T-cell (primary cell): ENCODE measurements around the gene RSPH10B2. TPM values are rescaled to one million over a fixed set of nuclear protein-coding genes. Genes with fewer than 3 reads are reported as not detected.
"Not testable (repeated sequence)": the region's sequence is repeated elsewhere in the genome, so short reads cannot be mapped to it uniquely, and the experiment has no call there.

Source experiments
- ATAC-seq, 4 experiments: fragments of 200-7000 bp in 3 of 4; fragments of 150-1000 bp in 1 of 4; cut with Tn5 transposase; replicated peaks in 1 of 4; 1 replicate in 3 of 4; 2 replicates in 1 of 4; pipeline ENCODE4 v1.10.0; 2021; ENCODE audit warnings: moderate library complexity in 3 of 4, mild to moderate bottlenecking in 2 of 4, moderate number of reproducible peaks in 1 of 4
- CTCF ChIA-PET, 2 donors: fragments of 300-600 bp; sonication (Branson Sonifier 250); formaldehyde crosslinking; loops; one replicate each; lab custom pipeline; 2022; ENCODE audit warnings: antibody characterized with exemption in 2 of 2; lab: Charles Lee
- POLR2A ChIA-PET, 2 donors: fragments of 300-600 bp; sonication (Branson Sonifier 250); formaldehyde crosslinking; loops; one replicate each; lab custom pipeline; 2022; ENCODE audit warnings: antibody characterized with exemption in 2 of 2; lab: Charles Lee
- DNase-seq, 35 experiments: peaks; one replicate each; pipeline versions ENCODE4 v3.0.0 to v3.0.0-alpha.2; 2013 to 2023
- H3K27ac ChIP-seq: one replicate; pipeline ENCODE4 v1.5.1; 2013; ENCODE audit warnings: low read length
- H3K27me3 ChIP-seq, 2 experiments: replicated peaks in 1 of 2; 1 replicate in 1 of 2; 2 replicates in 1 of 2; pipeline versions ENCODE4 v1.6.1 to v1.7.0; 2013; ENCODE audit warnings: low read length in 1 of 2, mixed read lengths in 1 of 2; ENCODE audit not compliant: control insufficient read depth in 2 of 2, insufficient read depth in 2 of 2; ENCODE audit errors: extremely low read depth in 1 of 2
- H3K36me3 ChIP-seq, 2 donors: 1 replicate in 1 of 2; 2 replicates in 1 of 2; pipeline versions ENCODE4 v1.6.1 to v1.7.0; 2013; ENCODE audit warnings: low read length in 1 of 2; ENCODE audit not compliant: control insufficient read depth in 2 of 2, insufficient read depth in 1 of 2; ENCODE audit errors: extremely low read depth in 1 of 2
- H3K4me1 ChIP-seq, 2 experiments: 1 replicate in 1 of 2; 2 replicates in 1 of 2; pipeline versions ENCODE4 v1.6.1 to v1.7.0; 2013; ENCODE audit warnings: low read length in 2 of 2, mixed read lengths in 1 of 2; ENCODE audit not compliant: insufficient read depth in 2 of 2, control insufficient read depth in 1 of 2; ENCODE audit errors: extremely low read depth in 1 of 2
- H3K4me3 ChIP-seq, 2 donors: 1 replicate in 1 of 2; 2 replicates in 1 of 2; pipeline versions ENCODE4 v1.5.1 to v1.7.0; 2013; ENCODE audit warnings: mild to moderate bottlenecking in 2 of 2, low read length in 1 of 2, moderate library complexity in 1 of 2; ENCODE audit not compliant: control insufficient read depth in 1 of 2; ENCODE audit errors: extremely low read depth in 1 of 2
- H3K9me3 ChIP-seq: 2 replicates; pipeline ENCODE4 v1.7.0; 2013
- H3K27ac Mint-ChIP-seq, 2 donors: one replicate each; pipeline ENCODE4 v1.8.0; 2020 to 2021; ENCODE audit warnings: mild to moderate bottlenecking in 2 of 2, mixed read lengths in 2 of 2
- H3K27me3 Mint-ChIP-seq, 2 donors: one replicate each; pipeline ENCODE4 v1.8.0; 2021 to 2022; ENCODE audit warnings: mixed read lengths in 2 of 2
- H3K36me3 Mint-ChIP-seq: one replicate; pipeline ENCODE4 v1.8.0; 2021; ENCODE audit warnings: mixed read lengths
- H3K4me1 Mint-ChIP-seq, 3 donors: one replicate each; pipeline ENCODE4 v1.8.0; 2020 to 2022; ENCODE audit warnings: mixed read lengths in 3 of 3, mild to moderate bottlenecking in 1 of 3
- H3K4me3 Mint-ChIP-seq, 3 donors: one replicate each; pipeline ENCODE4 v1.8.0; 2020 to 2022; ENCODE audit warnings: mild to moderate bottlenecking in 3 of 3, mixed read lengths in 3 of 3, moderate library complexity in 3 of 3
- H3K9me3 Mint-ChIP-seq, 3 donors: one replicate each; pipeline ENCODE4 v1.8.0; 2020 to 2022; ENCODE audit warnings: mixed read lengths in 3 of 3
- WGBS: methylation state at CpG from one replicate; pipeline ENCODE4 v1.1.5; 2013; ENCODE audit warnings: missing lambda C conversion rate; ENCODE audit not compliant: insufficient coverage; 5-methylcytosine and 5-hydroxymethylcytosine counted together
- total RNA-seq, 35 experiments: library from RNA in 6 of 35; stranded (reverse) in 6 of 35; fragments of 120-200 nt in 1 of 35; gene quantifications; one replicate each; pipeline versions ENCODE4 v1.2.1 to v1.2.4 and lab custom pipeline; 2013 to 2026

The RSPH10B2 gene
- total RNA-seq, 5 donors from 2014 or later (not counting 1 experiment from before 2014, with no cell fraction given): 0.09 to 1.0 (median 0.44) TPM; not detected in 2

DNA sequence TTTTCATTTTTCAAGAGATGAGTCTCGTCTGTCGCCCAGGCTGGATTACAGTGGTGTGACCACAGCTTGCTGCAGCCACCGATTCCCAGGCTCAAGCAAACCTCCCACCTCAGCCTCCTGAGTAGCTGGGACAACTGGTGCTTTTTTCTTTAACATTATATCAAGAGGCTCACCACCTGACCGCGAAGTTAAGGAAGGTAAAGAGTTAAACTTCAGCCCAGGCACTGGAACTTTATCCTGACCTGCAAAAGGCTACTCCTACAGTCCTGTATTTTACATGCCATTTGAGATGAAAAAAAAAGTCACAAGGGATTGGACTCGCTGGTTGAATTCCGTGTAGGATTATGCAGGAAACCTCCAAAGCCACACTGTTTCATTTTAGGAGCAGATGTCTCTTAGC, 61.6 kb downstream of the RSPH10B2 start:
- H3K27ac ChIP-seq, H3K4me3 ChIP-seq, H3K27ac Mint-ChIP-seq, H3K4me1 Mint-ChIP-seq, H3K9me3 ChIP-seq, H3K4me1 ChIP-seq, H3K9me3 Mint-ChIP-seq, DNase-seq, ATAC-seq, H3K27me3 Mint-ChIP-seq, H3K4me3 Mint-ChIP-seq, H3K27me3 ChIP-seq, POLR2A ChIA-PET, CTCF ChIA-PET: not testable (repeated sequence)
- 83% methylated on average over 1 of the region's 7 CpGs for WGBS
- H3K36me3 ChIP-seq: peaks cover 0 to 12% of the 10 kb centered on the region in 2 donors
- H3K36me3 Mint-ChIP-seq: peaks cover 17% of the 10 kb centered on the region

DNA sequence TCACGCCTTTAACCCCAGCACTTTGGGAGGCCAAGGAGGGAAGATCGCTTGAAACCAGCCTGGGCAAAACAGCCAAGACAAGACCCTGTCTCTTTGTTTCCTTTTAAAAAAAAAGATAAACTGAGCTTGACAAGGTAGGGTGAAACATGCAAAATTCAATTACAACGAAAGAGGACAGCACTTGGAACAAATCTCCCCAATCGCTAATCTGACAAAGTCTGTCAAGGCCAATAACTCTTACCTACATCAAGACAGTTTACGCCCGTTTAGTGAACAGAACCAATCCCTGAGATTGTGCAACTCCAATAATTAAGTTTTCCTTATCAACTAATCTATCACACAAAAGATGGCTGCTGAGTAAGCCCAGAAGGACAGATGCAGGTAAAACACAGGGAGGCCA, 67.7 kb downstream of the RSPH10B2 start:
- POLR2A ChIA-PET: interaction anchor here in 1 of 2 donors (0.6 kb wide), 1 partner anchor 994 kb away, joined by 5 read pairs; no protein-coding TSS in a partner anchor
- 100% methylated on average over 2 of the region's 6 CpGs for WGBS
- H3K4me3 Mint-ChIP-seq: not testable (repeated sequence)

GRCh38 chr7:6825236-6826125, 71.6 kb downstream of the RSPH10B2 start:
- Mint-ChIP-seq H3K4me1 (peaks cover 0 to 13% (median 12%) of the 10 kb centered on the region in 3 donors), H3K4me3 (peak overlapping the region; percentile 69 to 90 (median 71))
- peak overlapping the region in 1 of 2 donors; percentile 27 for H3K4me3 ChIP-seq
- POLR2A ChIA-PET, H3K4me1 ChIP-seq, DNase-seq, H3K9me3 Mint-ChIP-seq, H3K27ac Mint-ChIP-seq, H3K36me3 Mint-ChIP-seq, H3K27ac ChIP-seq, H3K9me3 ChIP-seq, CTCF ChIA-PET, H3K27me3 ChIP-seq, H3K36me3 ChIP-seq, H3K27me3 Mint-ChIP-seq: not testable (repeated sequence)
- no CpG with 5 or more reads among the region's 42 CpGs for WGBS
- ATAC-seq: peak; percentile 47 to 60 (median 58)

More for the DNA sequence above, 67.7 kb downstream of the RSPH10B2 start:
- H3K9me3 ChIP-seq, H3K27ac ChIP-seq, DNase-seq, H3K27me3 ChIP-seq, H3K9me3 Mint-ChIP-seq, H3K4me3 ChIP-seq, CTCF ChIA-PET, H3K27ac Mint-ChIP-seq, ATAC-seq, H3K4me1 ChIP-seq, H3K27me3 Mint-ChIP-seq: not testable (repeated sequence)
- Mint-ChIP-seq H3K36me3 (peaks cover 21% of the 10 kb centered on the region), H3K4me1 (peaks cover 0 to 13% (median 12%) of the 10 kb centered on the region in 3 donors)
- peaks cover 0 to 12% of the 10 kb centered on the region in 2 donors for H3K36me3 ChIP-seq

- CTCF ChIA-PET, H3K36me3 Mint-ChIP-seq: not testable (repeated sequence)
These were observed 72.2 kb downstream of the RSPH10B2 start, which contains the start of gene CCZ1B for GRCh38 chr7:6826151-6826550. TSS of gene CCZ1B (minus strand) at chr7:6826275. CDS start at chr7:6826197, 78 bp downstream.

DNA sequence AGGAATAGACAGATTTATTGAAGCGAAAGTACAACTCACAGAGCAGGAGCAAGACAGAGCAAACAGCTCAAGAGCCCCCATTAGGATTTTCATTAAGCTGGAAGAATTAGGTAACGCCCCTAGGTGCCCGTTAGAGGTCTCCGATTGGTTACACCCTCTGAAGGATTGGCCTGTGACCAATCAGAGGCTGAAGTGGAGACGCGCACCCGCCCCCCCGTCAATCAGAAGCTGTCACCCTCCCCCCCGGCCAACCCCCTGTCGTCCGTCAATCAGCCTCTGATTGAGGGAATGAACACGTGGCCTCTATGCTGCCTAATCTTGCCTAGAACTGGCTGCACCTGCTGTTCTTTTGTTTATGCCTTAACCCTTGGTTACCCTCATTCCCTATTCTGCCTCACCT, 73.3 kb downstream of the RSPH10B2 start:
- 100% methylated on average over 4 of the region's 12 CpGs for WGBS
- H3K4me1 ChIP-seq, H3K9me3 ChIP-seq, H3K9me3 Mint-ChIP-seq, CTCF ChIA-PET, H3K27me3 ChIP-seq, H3K36me3 Mint-ChIP-seq, H3K27ac ChIP-seq, H3K36me3 ChIP-seq, H3K4me3 ChIP-seq, DNase-seq, H3K27me3 Mint-ChIP-seq, POLR2A ChIA-PET, ATAC-seq: not testable (repeated sequence)
- Mint-ChIP-seq H3K4me3 (peak overlapping the region; percentile 49 to 70 (median 59)), H3K27ac (peak overlapping the region; percentile 22 to 43), H3K4me1 (peaks cover 0 to 12% (median 10%) of the 10 kb centered on the region in 3 donors)

More at GRCh38 chr7:6826151-6826550, 72.2 kb downstream of the RSPH10B2 start, which contains the start of gene CCZ1B:
- H3K27me3 Mint-ChIP-seq, H3K36me3 ChIP-seq, H3K9me3 ChIP-seq, POLR2A ChIA-PET, H3K4me1 ChIP-seq, H3K27me3 ChIP-seq, H3K9me3 Mint-ChIP-seq: not testable (repeated sequence)
- Mint-ChIP-seq H3K4me1 (peaks cover 0 to 13% (median 12%) of the 10 kb centered on the region in 3 donors), H3K4me3 (peak within 1 kb of the TSS; percentile 90 to 92 (median 91)), H3K27ac (peak within 1 kb of the TSS; percentile 92 to 95)
- DNase-seq (peak; percentile 72 to 90 (median 85)), ATAC-seq (peak; percentile 92 to 98 (median 94))
- WGBS: 2% methylated on average over 18 of the region's 35 CpGs
- H3K27ac ChIP-seq: peak within 1 kb of the TSS; percentile 55
- H3K4me3 ChIP-seq: peak within 1 kb of the TSS; percentile 23 to 49

DNA sequence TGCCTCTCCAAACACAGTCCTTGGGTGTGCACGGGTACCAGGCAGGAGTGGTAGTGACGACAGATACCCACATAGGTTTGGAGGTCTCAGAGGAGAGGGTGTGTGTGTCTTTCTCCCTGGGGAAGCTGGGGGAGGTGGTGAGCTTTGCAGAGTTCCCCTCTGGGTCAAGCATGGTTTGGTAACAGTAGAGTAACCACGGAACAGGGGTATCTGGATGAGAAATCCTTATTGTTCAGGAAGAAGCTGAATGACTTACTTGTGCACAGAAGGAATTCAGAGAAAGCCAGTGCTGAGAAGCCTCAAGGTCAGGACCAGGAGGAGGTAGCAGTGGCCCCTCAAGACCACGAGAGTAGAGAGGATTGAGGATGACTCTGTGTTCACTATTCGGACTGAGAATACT, 75.7 kb downstream of the RSPH10B2 start:
- H3K36me3 Mint-ChIP-seq, DNase-seq, H3K4me1 ChIP-seq, H3K27ac Mint-ChIP-seq, POLR2A ChIA-PET, H3K27ac ChIP-seq, H3K9me3 Mint-ChIP-seq, H3K9me3 ChIP-seq, H3K4me1 Mint-ChIP-seq, H3K27me3 ChIP-seq, H3K4me3 ChIP-seq, ATAC-seq, H3K36me3 ChIP-seq, H3K4me3 Mint-ChIP-seq, CTCF ChIA-PET, H3K27me3 Mint-ChIP-seq: not testable (repeated sequence)
- 100% methylated on average over 1 of the region's 5 CpGs for WGBS
